Measurements from ENCODE around the gene FAM13B.
"Not testable (repeated sequence)": the region's sequence is repeated elsewhere in the genome, so short reads cannot be mapped to it uniquely, and the experiment has no call there.

The FAM13B gene

DNA sequence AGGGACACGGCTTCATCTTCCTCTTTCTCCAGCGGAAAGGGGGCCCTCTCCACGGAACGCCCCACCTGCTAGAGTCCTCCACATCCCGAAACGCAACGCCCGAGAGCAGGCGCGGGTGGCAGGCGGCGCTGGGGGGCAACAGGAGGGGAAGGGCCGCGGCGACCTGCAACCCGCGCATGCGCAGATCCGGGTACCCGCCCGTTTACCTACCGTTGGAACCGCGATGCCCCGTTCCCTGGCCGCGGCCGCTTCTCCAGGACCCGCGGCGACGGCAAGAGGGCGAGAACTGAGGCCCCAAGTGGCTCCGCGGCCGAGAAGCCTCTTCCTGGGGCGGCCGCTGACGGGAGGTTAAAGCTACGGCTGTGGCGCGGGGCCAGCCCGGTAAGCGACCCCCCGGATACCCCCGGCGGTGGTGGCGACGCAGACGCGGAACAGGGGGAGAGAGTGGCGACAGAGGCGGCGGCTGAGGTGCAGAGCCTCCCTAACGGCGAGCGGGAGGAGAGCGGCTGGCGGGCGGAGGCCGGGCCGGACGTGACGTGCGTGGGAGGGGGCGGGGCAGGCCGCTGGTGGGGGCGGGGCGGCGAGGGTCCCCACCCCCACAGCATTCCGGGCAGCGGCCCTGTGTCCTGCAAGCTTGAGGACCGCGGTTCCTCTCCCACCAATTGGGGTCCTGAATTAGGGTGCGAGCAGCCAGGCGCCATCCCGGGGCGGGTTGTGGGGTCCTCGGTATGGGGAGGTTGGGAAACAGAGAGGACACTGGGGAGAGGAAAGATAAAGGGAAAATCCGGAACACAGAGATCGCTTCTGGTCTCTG is at the start of gene FAM13B:
TSS of gene FAM13B (minus strand) at position 508 of the 814 bp plus-strand sequence. CDS start 13,968 bp downstream, outside the sequence.
- DNase-seq: peak; percentile 82 to 85

DNA sequence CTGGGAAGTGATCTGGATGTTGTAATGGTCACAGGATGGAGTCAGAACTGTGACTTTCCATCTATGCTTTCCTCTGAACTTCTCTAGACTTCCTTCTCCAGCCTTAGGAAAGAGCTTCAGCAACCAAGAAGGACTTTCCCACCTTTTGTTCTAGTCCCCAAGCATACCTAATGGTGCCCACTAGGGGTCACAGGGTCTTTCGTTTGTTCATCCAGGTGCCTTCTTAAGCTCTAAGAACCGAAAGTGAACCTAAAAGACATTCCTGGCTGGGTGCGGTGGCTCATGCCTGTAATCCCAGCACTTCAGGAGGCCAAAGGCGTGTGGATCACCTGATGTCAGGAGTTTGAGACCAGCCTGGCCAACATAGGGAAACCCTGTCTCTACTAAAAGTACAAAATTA is 49.2 kb upstream of the FAM13B start:
- no peak for DNase-seq

DNA sequence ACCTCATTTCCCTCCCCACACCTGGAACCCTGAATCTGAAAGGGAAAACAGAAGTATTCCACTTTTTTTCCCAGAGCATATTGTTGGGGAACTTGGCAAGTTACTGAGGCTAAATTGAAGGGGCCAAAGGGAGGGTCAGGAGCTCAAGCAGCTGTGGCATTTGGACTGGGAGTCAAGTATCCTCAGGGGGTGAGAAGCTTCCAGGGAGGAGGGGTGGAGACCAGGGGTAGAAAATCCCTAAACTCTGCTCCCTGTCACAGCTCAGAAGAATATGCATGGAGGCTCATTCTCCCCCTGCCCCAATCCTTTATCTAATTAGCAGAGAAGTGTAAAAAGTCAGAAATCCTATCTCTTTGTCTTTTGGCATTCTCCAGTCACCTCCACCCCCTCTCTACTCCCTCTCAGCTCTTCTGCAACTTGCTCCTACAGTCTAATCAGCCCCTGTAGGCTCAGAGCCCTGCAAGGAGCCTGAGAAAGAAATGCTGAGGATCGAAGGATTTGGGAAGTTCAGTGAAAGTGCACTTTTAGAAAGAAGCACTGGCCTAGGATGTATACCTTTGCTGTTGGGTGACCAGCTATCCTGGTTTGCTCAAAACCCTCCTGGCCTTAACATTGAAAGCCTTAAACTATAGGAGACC is 45.2 kb upstream of the FAM13B start:
- no peak for DNase-seq

DNA sequence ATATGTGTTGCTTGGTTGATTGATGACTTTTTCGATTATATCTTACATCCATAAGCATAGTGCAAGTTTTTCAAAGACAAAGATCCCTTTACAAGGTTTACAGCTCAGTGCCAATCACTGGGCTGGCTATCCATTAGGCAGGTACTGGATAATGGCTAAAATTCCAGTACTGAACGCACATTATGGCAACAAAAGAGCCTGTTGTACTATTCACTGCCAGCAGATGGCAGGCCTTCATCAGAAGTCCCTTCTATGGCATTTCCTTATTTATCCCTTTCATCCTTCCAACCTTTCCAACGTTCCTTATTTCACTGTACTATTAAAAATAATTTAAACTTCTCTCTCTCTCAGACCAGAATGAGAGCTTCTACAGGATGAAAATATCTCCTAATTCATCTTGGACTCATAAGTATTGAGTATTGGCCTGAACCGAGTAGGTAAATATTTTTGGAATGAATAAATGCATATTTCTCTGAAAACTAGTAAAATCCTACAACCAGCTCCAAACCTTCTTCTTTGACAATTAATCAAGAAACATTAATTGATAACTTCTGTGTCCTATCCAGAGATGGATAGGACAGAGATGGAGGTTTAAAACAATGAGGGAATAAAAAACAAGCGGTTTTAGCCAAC is 44.3 kb upstream of the FAM13B start:
- peak; percentile 27 to 53 for DNase-seq

DNA sequence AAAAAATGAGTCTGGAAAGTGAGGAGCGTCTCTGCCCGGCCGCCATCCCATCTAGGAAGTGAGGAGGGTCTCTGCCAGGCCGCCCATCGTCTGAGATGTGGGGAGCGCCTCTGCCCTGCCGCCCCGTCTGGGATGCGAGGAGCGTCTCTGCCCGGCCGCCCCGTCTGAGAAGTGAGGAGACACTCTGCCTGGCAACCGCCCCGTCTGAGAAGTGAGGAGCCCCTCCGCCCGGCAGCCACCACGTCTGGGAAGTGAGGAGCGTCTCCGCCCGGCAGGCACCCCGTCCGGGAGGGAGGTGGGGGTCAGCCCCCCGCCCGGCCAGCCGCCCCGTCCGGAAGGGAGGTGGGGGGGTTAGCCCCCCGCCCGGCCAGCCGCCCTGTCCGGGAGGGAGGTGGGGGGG is 37.1 kb upstream of the FAM13B start:
- DNase-seq: not testable (repeated sequence)

DNA sequence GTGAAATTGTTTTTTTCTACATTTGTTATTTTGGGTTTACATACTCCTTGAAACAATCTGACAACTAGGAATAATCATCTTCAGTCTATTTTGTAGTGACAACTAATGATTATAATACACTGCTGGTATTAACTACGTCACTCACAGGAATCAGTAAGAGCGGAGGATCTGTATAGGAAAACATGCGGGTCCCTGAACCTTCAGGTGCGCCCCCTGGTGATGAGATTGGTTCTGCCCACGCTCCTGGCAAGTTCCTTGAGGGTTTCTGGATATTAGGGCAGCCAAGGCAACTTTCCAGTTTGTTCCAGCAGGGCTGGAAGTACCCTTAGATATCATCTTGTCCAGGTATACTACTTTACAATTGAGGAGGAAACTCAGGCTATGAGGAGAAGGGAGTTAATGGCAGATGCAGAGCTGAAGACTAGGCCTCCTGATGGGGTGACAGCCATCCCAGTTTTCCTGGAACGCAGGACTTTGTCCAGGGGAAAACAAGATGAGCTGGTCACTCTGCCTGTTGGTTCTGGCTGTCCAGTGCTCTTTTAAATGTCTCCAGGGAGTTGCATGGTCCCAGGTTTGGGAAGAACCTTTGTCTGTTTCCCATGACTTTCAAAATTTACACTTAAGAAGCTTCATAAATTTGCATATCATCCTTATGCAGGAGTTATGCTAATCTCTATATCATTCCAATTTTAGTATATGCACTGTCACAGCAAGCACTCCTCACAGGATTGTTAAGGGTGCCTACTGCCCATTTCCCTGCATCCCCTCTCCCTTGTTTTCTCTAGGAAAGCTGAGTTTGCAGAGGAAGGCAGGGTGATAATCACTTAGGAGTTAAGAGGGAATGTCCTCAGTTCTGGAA is 36.1 kb upstream of the FAM13B start:
- peak; percentile 67 to 71 for DNase-seq

DNA sequence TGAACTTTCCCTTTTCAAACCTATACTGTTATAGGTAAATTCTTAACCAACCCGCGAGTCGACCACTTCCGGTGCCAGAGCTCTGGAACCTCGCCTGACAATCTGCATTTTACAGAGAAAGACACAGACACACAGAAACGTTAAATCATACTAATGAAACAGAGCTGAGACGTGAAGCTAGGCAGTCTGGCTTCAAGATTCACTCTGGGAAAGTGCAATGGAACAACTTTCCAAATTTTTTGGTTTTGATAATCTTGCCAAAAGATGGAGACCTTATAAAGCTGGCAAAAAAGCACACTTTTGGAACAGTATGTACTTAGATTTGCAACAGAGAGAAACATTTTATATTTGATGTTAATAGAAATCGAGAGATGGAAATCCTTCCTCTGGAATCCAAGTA is 35.1 kb upstream of the FAM13B start:
- no peak for DNase-seq

DNA sequence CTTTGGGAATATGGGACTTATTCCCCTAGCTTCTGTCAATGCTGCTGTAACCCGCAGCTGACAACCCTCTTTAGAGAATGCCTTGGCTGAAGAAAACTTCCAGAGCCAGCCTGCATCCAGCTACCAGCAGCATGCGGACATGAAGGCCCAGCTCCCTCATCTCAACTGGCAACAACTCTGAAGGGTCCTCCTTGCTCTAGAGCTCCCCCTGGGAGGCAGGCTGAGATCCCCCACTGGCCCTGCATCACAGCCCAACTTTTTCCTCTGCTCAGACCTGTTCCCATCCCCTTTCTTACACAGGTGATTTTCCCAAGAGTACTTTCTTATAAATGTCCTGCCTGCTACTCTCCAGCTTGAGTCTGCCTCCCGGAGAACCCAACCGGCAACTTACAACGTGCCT is 32.2 kb upstream of the FAM13B start:
- no peak for DNase-seq

DNA sequence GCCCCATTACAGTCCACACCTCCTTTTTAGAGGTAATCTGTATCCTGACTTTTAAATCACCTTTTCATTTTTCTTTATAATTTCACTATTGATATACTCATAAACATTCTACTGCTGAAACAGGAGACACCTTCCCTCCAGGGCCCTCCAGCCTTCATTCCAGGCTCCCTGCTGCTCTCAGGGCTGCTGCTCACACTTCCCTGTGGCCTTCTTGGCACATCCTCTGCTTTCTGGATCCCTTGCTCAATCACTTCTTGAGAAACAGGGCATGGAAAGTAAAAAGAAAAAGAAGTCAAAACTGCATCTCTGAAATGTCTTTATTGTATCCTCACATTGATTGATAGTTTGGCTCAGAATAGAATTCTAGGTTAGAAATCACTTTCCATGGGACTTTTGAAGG is 31.6 kb upstream of the FAM13B start:
- no peak for DNase-seq

DNA sequence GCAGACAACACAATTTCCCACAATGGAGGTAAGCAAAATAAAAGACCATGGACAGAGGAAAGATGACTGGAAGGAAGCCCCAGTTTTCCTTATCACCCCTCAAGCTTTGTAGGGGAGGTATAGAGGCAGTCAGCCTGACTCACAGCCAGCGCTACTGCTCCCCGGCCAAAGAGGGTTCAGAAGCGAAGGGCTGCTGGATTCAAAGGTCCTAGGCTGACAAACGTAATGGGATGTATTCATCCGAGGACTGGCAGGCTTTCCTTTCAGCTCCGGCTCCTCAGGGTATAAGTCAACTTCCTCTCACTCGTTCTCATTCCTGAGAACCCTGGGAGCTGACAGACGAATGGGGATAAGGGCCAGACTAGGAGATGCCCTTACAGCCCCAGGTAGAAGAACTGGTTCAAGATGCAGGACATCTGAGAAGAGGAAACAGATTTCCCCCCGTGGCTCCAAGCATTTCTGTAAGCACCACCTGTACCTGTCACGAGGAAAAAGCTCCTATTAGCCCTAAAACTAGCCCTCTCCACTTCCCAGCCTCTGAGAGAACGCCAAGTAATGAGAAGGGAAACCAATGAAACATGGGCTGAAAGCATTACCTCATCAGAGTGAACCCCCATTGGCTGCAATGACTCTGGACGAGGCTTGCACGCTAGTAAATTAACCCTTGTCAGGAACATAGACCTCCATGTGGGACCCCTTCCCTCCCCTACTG is 22.1 kb upstream of the FAM13B start:
- DNase-seq: no peak

DNA sequence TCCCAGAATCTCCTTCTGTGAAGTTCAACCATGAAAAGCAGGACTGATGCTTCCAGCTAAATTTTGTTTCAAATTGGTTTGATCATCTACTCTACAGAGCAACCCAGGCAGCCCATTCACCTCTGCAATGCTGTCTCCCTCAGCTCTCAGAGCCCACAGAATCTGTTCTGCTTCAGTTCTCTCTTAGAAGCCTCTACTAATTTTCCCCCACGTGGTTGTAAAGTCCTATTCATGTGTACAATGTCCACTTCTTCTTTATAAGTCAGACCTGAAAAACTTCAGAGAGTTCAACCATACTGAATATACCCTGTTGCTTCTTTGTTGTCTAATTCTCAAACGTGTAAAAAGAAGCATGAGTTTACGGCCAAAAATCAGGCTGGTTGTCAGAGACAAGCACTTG is 21.3 kb upstream of the FAM13B start:
- no peak for DNase-seq

DNA sequence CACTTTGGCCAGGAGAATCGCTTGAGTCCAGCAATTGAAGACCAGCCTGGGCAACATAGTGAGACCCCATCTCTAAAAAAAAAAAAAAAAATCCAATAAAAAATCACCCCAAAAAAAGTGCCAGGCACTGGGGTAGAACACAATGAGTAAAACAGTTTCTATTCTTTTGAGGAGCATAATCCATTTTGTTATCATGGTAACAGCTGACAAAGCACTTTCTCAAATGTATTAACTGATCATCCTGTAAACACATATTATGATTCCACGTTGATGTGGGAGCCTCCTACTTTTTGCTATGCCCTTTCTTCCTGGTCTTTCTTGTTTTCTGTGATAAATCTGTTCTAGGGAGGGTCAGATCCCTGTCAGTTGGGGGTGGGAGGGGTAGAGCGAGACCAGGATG is 20.7 kb upstream of the FAM13B start:
- no peak for DNase-seq

DNA sequence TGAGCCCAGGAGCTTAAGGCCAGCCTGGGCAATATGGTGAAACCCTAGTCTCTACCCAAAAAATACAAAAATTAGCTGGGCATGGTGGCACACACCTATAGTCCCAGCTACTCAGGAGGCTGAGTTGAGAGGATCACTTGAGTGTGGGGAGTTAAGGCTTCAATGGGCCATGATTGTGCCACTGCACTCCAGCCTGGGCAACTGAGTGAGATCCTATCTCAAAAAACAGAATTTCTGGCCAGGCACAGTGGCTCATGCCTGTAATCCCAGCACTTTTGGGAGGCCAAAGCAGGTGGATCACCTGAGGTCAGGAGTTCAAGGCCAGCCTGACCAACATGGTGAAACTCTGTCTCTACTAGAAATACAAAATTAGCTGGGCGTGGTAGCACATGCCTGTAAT is 19.8 kb upstream of the FAM13B start:
- DNase-seq: not testable (repeated sequence)

DNA sequence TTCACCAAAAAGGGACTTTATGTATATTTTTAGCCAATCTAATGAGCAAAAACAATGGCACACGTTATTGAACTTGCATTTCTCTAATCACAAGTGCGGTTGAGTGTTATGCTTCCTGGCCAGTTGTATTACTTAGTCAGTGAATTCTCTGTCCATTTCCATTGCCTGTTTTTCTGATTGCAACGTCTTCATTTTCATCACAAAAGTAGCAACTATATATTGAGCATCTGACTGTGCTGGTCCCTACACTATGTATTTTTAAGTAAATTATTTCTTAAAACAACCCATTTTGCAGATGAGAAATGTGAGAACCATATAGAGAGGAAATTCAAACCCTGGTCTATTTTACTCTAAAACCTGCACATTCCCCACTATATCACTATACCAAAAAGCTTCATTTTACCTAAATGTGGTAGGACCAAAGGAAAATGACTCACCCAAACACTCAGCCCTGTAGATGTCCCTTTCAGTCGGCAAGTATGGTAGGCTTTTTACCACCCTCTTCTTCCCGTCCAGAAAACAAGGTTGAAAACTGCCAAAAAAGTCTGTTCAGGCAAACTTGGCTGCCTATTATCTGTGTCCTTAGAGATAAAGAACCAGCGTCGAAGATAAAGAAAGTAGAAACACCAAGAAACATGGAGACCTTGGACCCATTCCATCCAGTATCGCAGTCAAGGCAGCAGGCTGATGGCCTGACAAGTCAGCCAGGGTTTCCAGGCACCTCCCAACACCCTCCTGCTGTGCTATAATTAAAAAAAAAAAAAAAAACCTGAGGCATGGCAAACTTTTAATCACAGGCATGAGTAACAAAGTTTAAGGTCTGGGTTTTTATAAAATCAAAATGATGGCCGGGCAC is 18.8 kb upstream of the FAM13B start:
- no peak for DNase-seq

DNA sequence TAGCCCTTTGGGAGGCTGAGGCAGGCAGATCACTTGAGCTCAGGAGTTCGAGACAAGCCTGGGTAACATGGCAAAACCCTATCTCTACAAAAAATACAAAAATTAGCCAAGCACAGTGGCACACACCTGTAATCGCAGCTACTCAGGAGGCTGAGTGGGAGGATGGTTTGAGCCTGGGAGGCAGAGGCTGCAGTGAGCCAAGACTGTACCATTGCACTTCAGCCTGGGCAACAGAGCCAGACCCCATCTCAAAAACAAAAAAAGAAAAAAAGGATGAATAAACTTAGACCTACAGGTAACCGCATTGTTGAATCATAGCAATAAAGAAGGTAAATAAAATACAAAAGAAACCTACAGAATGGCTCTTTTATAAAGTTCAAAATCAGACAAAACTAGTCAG is 12.4 kb upstream of the FAM13B start:
- DNase-seq: not testable (repeated sequence)

DNA sequence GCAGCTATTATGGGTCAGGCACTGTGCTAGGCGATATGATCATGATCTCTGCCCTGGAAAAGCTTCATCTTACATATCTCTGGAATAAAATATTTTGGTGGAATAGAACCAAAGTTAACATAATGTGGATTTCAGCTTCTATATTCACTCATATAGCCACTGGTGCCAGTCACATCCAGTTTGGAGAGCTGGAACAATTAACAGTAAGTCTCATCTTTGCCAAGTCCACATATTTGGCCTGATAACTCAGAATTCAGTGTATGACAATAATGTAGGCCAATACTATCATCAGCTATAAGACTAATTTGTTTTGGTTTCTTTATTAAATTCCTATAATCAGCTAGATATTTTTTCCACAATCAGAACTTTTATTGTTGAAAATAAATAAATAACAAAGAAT is 5.9 kb upstream of the FAM13B start:
- no peak for DNase-seq

DNA sequence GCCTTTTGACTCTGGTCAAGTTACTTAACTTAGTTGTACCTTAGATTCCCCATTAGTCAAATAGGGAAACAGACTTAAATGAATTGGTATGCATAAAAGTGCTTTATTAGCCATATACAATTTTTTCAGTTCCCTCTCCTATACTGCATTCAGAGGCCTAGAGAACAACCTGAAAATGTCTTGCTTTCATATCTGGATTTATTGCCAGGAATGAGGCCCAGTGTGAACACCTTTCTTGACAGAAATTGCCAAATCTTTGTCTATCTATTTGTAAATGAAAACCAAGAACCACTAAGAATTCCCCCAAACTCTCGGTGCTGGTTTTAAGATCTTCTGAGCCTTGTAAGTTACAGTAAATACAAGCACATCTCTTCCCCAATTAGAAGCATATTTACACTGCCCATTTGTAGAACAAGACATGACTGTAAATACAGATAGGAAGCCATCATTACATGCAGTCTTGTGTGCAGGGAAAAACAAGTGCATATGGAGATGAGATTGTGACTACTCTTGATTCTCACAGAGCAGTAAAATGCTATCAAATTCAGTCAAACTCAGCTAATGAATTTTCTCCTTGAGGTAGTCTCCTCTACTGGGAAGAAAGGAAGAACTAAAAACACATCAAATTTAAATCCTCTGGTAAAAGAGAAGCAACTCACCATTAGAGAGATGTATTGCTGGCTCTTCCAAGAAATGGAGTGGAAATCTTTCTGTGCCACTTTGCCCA is 5.2 kb upstream of the FAM13B start:
- DNase-seq: no peak

DNA sequence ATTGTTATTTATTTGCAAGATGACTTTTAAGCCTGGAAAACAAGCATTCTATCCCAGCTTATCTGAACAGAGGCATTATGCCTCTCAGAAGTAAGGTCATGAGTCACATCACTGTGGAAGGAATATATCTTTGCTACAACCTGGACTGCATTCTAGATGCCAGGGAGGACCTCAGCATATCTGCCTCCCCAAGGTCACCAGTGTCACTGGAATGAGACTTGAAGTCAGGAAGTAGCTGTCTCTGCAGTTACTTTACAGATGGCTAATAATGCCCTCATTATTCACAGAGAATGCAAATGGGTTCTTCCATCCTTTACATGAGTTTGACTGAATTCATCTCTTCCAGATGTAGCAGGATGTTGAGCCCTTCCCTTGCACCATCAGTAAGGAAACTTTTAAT is 4.4 kb upstream of the FAM13B start:
- no peak for DNase-seq

DNA sequence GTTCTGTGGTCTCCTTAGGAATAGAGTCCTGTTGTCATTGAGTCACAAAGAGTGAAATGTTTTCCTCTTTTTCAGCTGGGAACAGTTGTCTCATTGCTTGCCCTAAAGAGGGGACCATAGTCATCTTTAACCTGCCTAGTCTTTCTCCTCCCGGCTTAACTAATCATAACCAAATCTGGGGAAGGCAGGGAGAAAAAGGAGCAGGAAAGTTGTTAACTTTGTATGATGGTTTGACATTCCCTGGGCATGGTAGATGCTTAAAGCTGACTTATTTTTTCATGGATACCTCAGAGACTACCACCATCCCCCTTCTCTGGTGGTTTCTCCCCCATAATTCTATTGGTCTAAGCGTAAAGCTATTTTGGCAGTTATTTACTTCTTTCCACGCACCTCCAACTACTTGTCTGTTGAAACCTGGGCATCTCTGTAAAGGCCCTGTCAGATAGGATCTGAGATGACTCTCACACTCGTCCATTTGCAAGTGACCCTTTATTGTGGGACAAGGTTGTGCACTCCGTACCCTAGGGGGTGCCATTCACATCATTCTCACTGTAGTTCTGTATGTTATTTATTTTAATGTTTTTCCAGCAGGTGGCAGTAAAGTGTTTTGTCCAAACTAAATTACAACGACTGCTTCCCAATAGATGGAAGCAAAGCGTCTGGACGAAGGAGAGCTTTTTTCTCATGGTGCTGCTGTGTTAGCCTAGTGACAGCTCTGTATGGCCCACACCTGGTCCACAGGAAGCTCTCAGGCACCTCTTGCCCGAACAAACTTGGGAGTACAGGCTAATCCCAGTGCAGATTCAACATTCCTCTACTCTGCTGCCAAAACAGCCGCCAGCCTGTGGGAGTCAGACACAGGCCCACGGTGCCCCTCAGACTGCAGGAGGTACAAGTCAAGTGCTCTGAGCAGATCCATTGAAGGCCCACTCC is 3.0 kb upstream of the FAM13B start:
- peak; percentile 77 to 85 for DNase-seq

DNA sequence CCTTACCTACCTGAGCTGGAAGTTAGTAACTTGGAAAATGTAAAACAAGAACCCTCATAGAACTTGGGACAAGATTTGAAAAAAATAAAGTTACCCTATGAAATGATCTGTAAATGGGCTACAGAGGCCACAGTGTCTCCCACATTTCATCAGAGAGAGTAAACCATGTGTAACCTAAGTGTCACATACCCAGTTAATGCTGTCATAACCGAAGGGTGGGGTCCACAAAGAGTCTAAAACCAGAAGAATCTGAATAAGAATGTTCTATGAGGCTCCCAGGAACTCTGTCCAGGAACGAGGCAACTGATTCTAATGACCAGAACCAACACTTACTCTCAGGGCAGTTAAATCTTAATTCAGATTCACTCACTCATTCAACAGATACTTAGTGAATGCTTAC is 1.0 kb upstream of the FAM13B start:
- DNase-seq: no peak

All from CD4-positive, alpha-beta T cell treated with Interleukin-1 beta for 1 hour (primary cell).